ENCODE data around the gene SLC17A9.
"Not testable (repeated sequence)": the region's sequence is repeated elsewhere in the genome, so short reads cannot be mapped to it uniquely, and the experiment has no call there.

The SLC17A9 gene

GRCh38 chr20:62957136-62958117 is 4.9 kb downstream of the SLC17A9 start:
- H3K4me3 ChIP-seq (ENCODE audit: insufficient read depth, low read depth, low read length), result no peak overlapping the region
- 93 to 95% methylated on average over 36 of the region's 36 CpGs for WGBS, 2 experiments

GRCh38 chr20:62958388-62959100 is 6.0 kb downstream of the SLC17A9 start:
- Histone ChIP-seq H3K4me1 (ENCODE audit: control insufficient read depth, insufficient read depth, low read length) (peaks cover 3% of the 10 kb centered on the region), H3K27me3 (ENCODE audit: control insufficient read depth, insufficient read depth, low read length, poor library complexity, severe bottlenecking) (no peaks in the 10 kb centered on the region), H3K27ac (ENCODE audit: insufficient read depth, low read depth, low read length, poor library complexity, severe bottlenecking) (no peak overlapping the region), H3K36me3 (ENCODE audit: control insufficient read depth, insufficient read depth, low read length) (no peaks in the 10 kb centered on the region), H3K4me3 (ENCODE audit: insufficient read depth, low read depth, low read length) (no peak overlapping the region), H3K9me3 (ENCODE audit: control insufficient read depth, low read length) (no peaks in the 10 kb centered on the region)
- 84% methylated on average over 10 of the region's 10 CpGs for WGBS, 2 experiments

More at GRCh38 chr20:62957136-62958117, 4.9 kb downstream of the SLC17A9 start:
- Histone ChIP-seq H3K9me3 (ENCODE audit: control insufficient read depth, low read length) (no peaks in the 10 kb centered on the region), H3K36me3 (ENCODE audit: control insufficient read depth, insufficient read depth, low read length) (no peaks in the 10 kb centered on the region), H3K27me3 (ENCODE audit: control insufficient read depth, insufficient read depth, low read length, poor library complexity, severe bottlenecking) (peaks cover 1% of the 10 kb centered on the region), H3K4me1 (ENCODE audit: control insufficient read depth, insufficient read depth, low read length) (peaks cover 9% of the 10 kb centered on the region), H3K27ac (ENCODE audit: insufficient read depth, low read depth, low read length, poor library complexity, severe bottlenecking) (no peak overlapping the region)

- Histone ChIP-seq H3K9me3 (ENCODE audit: control insufficient read depth, low read length) (no peaks in the 10 kb centered on the region), H3K27ac (ENCODE audit: insufficient read depth, low read depth, low read length, poor library complexity, severe bottlenecking) (no peak overlapping the region), H3K27me3 (ENCODE audit: control insufficient read depth, insufficient read depth, low read length, poor library complexity, severe bottlenecking) (no peaks in the 10 kb centered on the region), H3K36me3 (ENCODE audit: control insufficient read depth, insufficient read depth, low read length) (no peaks in the 10 kb centered on the region), H3K4me3 (ENCODE audit: insufficient read depth, low read depth, low read length) (no peak overlapping the region), H3K4me1 (ENCODE audit: control insufficient read depth, insufficient read depth, low read length) (no peaks in the 10 kb centered on the region)
- WGBS, 2 experiments, result 85 to 88% methylated on average over 43 of the region's 43 CpGs
Measured at GRCh38 chr20:62959101-62959971, 6.8 kb downstream of the SLC17A9 start.

- no peak overlapping the region for H3K4me3 ChIP-seq (ENCODE audit: insufficient read depth, low read depth, low read length)
- H3K27me3 ChIP-seq (ENCODE audit: control insufficient read depth, insufficient read depth, low read length, poor library complexity, severe bottlenecking), result no peaks in the 10 kb centered on the region
- no peaks in the 10 kb centered on the region for H3K9me3 ChIP-seq (ENCODE audit: control insufficient read depth, low read length)
- H3K36me3 ChIP-seq (ENCODE audit: control insufficient read depth, insufficient read depth, low read length), result no peaks in the 10 kb centered on the region
- H3K27ac ChIP-seq (ENCODE audit: insufficient read depth, low read depth, low read length, poor library complexity, severe bottlenecking), result no peak overlapping the region
- 96 to 97% methylated on average over 20 of the region's 20 CpGs for WGBS, 2 experiments
- no peaks in the 10 kb centered on the region for H3K4me1 ChIP-seq (ENCODE audit: control insufficient read depth, insufficient read depth, low read length)
Measured at GRCh38 chr20:62959998-62960436, 7.5 kb downstream of the SLC17A9 start.

DNA sequence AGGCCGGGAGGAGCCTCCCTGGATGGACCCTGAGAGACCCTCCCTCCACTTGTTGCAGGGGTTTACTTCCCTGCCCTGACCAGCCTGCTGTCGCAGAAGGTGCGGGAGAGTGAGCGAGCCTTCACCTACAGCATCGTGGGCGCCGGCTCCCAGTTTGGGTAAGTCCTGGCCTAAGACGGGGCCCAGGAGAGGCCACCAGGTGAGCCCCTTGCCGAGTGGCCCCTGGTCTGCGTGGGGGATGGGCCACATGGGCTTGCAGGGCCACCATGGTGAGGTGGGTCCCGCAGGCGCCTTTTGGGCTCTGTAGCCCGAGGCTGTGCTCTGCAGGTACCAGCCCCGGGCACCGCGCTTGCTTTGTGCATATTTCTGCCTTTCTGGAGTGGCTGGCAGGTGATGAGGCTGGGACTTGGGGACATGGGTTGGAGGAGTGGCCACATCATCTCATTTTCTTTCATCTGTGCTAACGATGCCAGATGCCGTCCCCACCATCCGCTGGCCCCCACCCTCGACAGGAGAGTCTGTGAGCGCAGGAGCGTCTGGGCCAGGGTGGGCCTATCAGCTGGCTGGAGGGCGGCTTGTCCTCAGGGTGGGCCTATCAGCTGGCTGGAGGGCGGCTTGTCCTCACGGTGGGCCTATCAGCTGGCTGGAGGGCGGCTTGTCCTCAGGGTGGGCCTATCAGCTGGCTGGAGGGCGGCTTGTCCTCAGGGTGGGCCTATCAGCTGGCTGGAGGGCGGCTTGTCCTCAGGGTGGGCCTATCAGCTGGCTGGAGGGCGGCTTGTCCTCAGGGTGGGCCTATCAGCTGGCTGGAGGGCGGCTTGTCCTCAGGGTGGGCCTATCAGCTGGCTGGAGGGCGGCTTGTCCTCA is 8.2 kb downstream of the SLC17A9 start:
- not testable (repeated sequence) for H3K4me1 ChIP-seq (ENCODE audit: control insufficient read depth, insufficient read depth, low read length); H3K36me3 ChIP-seq (ENCODE audit: control insufficient read depth, insufficient read depth, low read length); H3K27me3 ChIP-seq (ENCODE audit: control insufficient read depth, insufficient read depth, low read length, poor library complexity, severe bottlenecking); H3K27ac ChIP-seq (ENCODE audit: insufficient read depth, low read depth, low read length, poor library complexity, severe bottlenecking); H3K4me3 ChIP-seq (ENCODE audit: insufficient read depth, low read depth, low read length); H3K9me3 ChIP-seq (ENCODE audit: control insufficient read depth, low read length)
- WGBS, 2 experiments, result 90 to 94% methylated on average over 22 of the region's 31 CpGs

DNA sequence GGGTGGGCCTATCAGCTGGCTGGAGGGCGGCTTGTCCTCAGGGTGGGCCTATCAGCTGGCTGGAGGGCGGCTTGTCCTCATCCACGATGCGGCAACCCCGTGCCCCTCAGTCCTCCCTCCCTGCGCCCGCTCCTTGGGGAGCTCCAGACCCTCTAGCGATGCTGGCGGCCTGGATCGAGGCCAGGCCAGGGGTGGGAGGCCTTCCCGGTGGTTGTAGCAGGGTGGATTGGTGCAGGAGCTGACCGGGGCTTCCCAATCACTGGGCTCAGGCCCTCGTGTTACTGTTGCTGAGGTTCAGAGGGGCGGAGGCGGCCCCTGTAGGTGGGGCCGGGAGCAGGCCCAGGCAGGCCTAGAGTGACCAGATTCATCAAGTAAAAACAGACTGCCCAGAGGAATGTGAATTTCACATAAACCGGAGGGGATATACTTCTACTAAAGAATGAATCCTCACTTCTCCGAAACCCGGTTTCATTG is 8.8 kb downstream of the SLC17A9 start:
- no peak overlapping the region for H3K27ac ChIP-seq (ENCODE audit: insufficient read depth, low read depth, low read length, poor library complexity, severe bottlenecking)
- H3K9me3 ChIP-seq (ENCODE audit: control insufficient read depth, low read length), result no peaks in the 10 kb centered on the region
- H3K36me3 ChIP-seq (ENCODE audit: control insufficient read depth, insufficient read depth, low read length), result no peaks in the 10 kb centered on the region
- WGBS, 2 experiments, result 84 to 86% methylated on average over 19 of the region's 19 CpGs
- H3K4me1 ChIP-seq (ENCODE audit: control insufficient read depth, insufficient read depth, low read length), result no peaks in the 10 kb centered on the region
- H3K4me3 ChIP-seq (ENCODE audit: insufficient read depth, low read depth, low read length), result no peak overlapping the region
- H3K27me3 ChIP-seq (ENCODE audit: control insufficient read depth, insufficient read depth, low read length, poor library complexity, severe bottlenecking), result no peaks in the 10 kb centered on the region

DNA sequence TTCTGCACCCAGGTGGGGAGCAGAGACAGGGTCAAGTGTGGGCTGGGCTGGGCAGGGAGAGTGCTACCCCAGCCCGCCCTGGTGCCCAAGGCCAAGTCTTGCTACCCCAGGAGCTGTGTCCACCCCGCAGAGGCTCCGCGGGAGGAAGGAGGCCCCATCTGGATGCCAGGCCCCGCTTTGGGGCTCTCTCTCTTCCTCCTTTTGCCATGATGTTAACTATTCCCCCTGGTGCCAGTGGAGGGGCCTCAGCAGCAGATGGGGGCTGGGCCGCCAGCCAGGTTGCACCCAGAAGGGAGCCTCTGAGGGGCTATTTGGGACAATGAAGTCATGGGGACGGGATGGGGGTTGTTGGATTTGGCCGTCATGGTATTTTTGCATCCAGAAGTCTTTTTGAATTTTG is 9.3 kb downstream of the SLC17A9 start:
- Histone ChIP-seq H3K27ac (ENCODE audit: insufficient read depth, low read depth, low read length, poor library complexity, severe bottlenecking) (no peak overlapping the region), H3K36me3 (ENCODE audit: control insufficient read depth, insufficient read depth, low read length) (no peaks in the 10 kb centered on the region), H3K9me3 (ENCODE audit: control insufficient read depth, low read length) (no peaks in the 10 kb centered on the region), H3K4me3 (ENCODE audit: insufficient read depth, low read depth, low read length) (no peak overlapping the region), H3K27me3 (ENCODE audit: control insufficient read depth, insufficient read depth, low read length, poor library complexity, severe bottlenecking) (no peaks in the 10 kb centered on the region), H3K4me1 (ENCODE audit: control insufficient read depth, insufficient read depth, low read length) (no peaks in the 10 kb centered on the region)
- WGBS, 2 experiments, result 91 to 96% methylated on average over 8 of the region's 8 CpGs

DNA sequence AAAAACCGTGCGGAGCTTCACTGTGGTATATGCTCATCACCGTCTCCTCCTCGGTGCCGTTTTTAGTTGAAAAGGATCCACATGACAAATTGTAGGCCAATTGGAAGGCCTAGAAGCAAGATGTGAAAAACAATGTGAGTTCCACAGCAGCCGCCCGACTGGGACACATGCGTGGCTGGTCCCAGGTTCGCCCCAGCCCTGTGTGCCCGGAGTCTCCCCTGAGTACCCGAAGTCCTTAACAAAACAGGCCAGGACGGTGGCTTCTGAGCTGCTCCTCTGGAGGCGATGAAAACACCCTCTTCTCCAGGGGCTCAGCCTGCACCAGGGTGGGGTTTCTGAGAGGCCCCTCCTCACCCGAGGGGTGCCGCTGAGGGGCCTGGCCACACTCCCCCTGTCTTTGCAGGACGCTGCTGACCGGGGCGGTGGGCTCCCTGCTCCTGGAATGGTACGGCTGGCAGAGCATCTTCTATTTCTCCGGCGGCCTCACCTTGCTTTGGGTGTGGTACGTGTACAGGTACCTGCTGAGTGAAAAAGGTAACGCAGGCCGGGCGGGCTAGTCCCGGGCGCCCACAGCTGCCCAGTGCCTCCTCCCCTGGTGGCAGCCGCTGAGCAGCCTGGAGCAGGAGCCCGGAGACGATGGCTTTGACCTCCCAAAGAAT is 9.8 kb downstream of the SLC17A9 start:
- Histone ChIP-seq H3K36me3 (ENCODE audit: control insufficient read depth, insufficient read depth, low read length) (no peaks in the 10 kb centered on the region), H3K9me3 (ENCODE audit: control insufficient read depth, low read length) (no peaks in the 10 kb centered on the region), H3K27me3 (ENCODE audit: control insufficient read depth, insufficient read depth, low read length, poor library complexity, severe bottlenecking) (no peaks in the 10 kb centered on the region), H3K27ac (ENCODE audit: insufficient read depth, low read depth, low read length, poor library complexity, severe bottlenecking) (no peak overlapping the region), H3K4me1 (ENCODE audit: control insufficient read depth, insufficient read depth, low read length) (no peaks in the 10 kb centered on the region), H3K4me3 (ENCODE audit: insufficient read depth, low read depth, low read length) (no peak overlapping the region)
- 96% methylated on average over 30 of the region's 30 CpGs for WGBS, 2 experiments

Measured in ectodermal cell (in vitro differentiated cells).